ES-I3 (cell line): ENCODE data around the gene ANO6.
A peak's percentile ranks its signal among the peaks of the same experiment; 100 is the strongest.
"Not testable (repeated sequence)": the region's sequence is repeated elsewhere in the genome, so short reads cannot be mapped to it uniquely, and the experiment has no call there.

ENCODE experiments used
- H3K36me3 ChIP-seq: 2 replicates; pipeline ENCODE4 v1.6.1; 2013; ENCODE audit warnings: mild to moderate bottlenecking, low read length, control low read depth, moderate library complexity; ENCODE audit not compliant: insufficient read depth
- H3K4me1 ChIP-seq: 2 replicates; pipeline ENCODE4 v1.6.1; 2013; ENCODE audit warnings: mild to moderate bottlenecking, control low read depth, low read length; ENCODE audit not compliant: insufficient read depth
- H3K9ac ChIP-seq: 2 replicates; pipeline ENCODE4 v1.6.1; 2013; ENCODE audit warnings: low read depth, mild to moderate bottlenecking, low read length, moderate library complexity
- H3K9me3 ChIP-seq: 2 replicates; pipeline ENCODE4 v1.6.1; 2013; ENCODE audit warnings: mild to moderate bottlenecking, low read length, moderate library complexity; ENCODE audit not compliant: control insufficient read depth, insufficient read depth

Gene ANO6

GRCh38 chr12:45219621-45220020 lies 3.7 kb downstream of the ANO6 start:
- Histone ChIP-seq H3K9me3 (no peaks in the 10 kb centered on the region), H3K4me1 (peaks cover 26% of the 10 kb centered on the region), H3K36me3 (no peaks in the 10 kb centered on the region), H3K9ac (no peak overlapping the region)

- Histone ChIP-seq H3K9ac (no peak overlapping the region), H3K4me1 (peaks cover 26% of the 10 kb centered on the region), H3K36me3 (no peaks in the 10 kb centered on the region), H3K9me3 (no peaks in the 10 kb centered on the region)
These were observed 4.6 kb downstream of the ANO6 start for GRCh38 chr12:45220363-45220931.

- Histone ChIP-seq H3K36me3 (no peaks in the 10 kb centered on the region), H3K9ac (no peak overlapping the region), H3K9me3 (no peaks in the 10 kb centered on the region), H3K4me1 (peaks cover 26% of the 10 kb centered on the region)
These were observed 5.1 kb downstream of the ANO6 start for GRCh38 chr12:45220969-45221368.

- H3K9ac ChIP-seq, result no peak overlapping the region
These were observed 8.0 kb downstream of the ANO6 start for GRCh38 chr12:45223868-45224267.

GRCh38 chr12:45224311-45224710 lies 8.4 kb downstream of the ANO6 start:
- no peaks in the 10 kb centered on the region for H3K9me3 ChIP-seq
- H3K36me3 ChIP-seq, result no peaks in the 10 kb centered on the region
- H3K9ac ChIP-seq, result no peak overlapping the region
- peaks cover 23% of the 10 kb centered on the region for H3K4me1 ChIP-seq

More at GRCh38 chr12:45223868-45224267, 8.0 kb downstream of the ANO6 start:
- H3K36me3 ChIP-seq, result no peaks in the 10 kb centered on the region
- H3K9me3 ChIP-seq, result no peaks in the 10 kb centered on the region
- H3K4me1 ChIP-seq, result peaks cover 27% of the 10 kb centered on the region

- Histone ChIP-seq H3K9ac (no peak overlapping the region), H3K36me3 (no peaks in the 10 kb centered on the region), H3K4me1 (peaks cover 6% of the 10 kb centered on the region), H3K9me3 (no peaks in the 10 kb centered on the region)
These were observed 10.1 kb downstream of the ANO6 start for GRCh38 chr12:45226021-45226420.

- H3K9me3 ChIP-seq, result no peaks in the 10 kb centered on the region
- peaks cover 19% of the 10 kb centered on the region for H3K4me1 ChIP-seq
- no peak overlapping the region for H3K9ac ChIP-seq
- H3K36me3 ChIP-seq, result no peaks in the 10 kb centered on the region
These were observed 11.6 kb downstream of the ANO6 start for GRCh38 chr12:45227316-45228067.

- H3K36me3 ChIP-seq, result no peaks in the 10 kb centered on the region
- H3K9me3 ChIP-seq, result no peaks in the 10 kb centered on the region
- H3K9ac ChIP-seq, result no peak overlapping the region
- peaks cover 49% of the 10 kb centered on the region for H3K4me1 ChIP-seq
These were observed 15.7 kb downstream of the ANO6 start for GRCh38 chr12:45231515-45232145.

- Histone ChIP-seq H3K9ac (peak overlapping the region; percentile 17; the same call in 1 of the 2 replicates), H3K9me3 (no peaks in the 10 kb centered on the region), H3K36me3 (no peaks in the 10 kb centered on the region), H3K4me1 (peaks cover 49% of the 10 kb centered on the region)
These were observed 16.4 kb downstream of the ANO6 start for GRCh38 chr12:45232146-45232755.

- H3K4me1 ChIP-seq, result peaks cover 46% of the 10 kb centered on the region
- H3K36me3 ChIP-seq, result no peaks in the 10 kb centered on the region
- H3K9me3 ChIP-seq, result no peaks in the 10 kb centered on the region
- H3K9ac ChIP-seq, result no peak overlapping the region
These were observed 17.0 kb downstream of the ANO6 start for GRCh38 chr12:45232756-45233372.

GRCh38 chr12:45234139-45234865 lies 18.4 kb downstream of the ANO6 start:
- no peaks in the 10 kb centered on the region for H3K36me3 ChIP-seq
- peaks cover 46% of the 10 kb centered on the region for H3K4me1 ChIP-seq
- H3K9ac ChIP-seq, result no peak overlapping the region; the same call in 1 of the 2 replicates
- H3K9me3 ChIP-seq, result no peaks in the 10 kb centered on the region

GRCh38 chr12:45235087-45236025 lies 19.5 kb downstream of the ANO6 start:
- Histone ChIP-seq H3K4me1 (peaks cover 46% of the 10 kb centered on the region), H3K9ac (peak overlapping the region; percentile 0; the same call in 1 of the 2 replicates), H3K36me3 (no peaks in the 10 kb centered on the region), H3K9me3 (no peaks in the 10 kb centered on the region)

- peaks cover 42% of the 10 kb centered on the region for H3K4me1 ChIP-seq
- not testable (repeated sequence) for H3K9ac ChIP-seq, H3K9me3 ChIP-seq, H3K36me3 ChIP-seq
These were observed 20.5 kb downstream of the ANO6 start for GRCh38 chr12:45236383-45236782.
